HepG2 (cell line): ENCODE data around the gene TPRN.

Experiments used
- ARNT ChIP-seq: fragments of 450-650 bp; IDR thresholded peaks from 2 replicates; pipeline ENCODE4 v1.6.1; 2017
- BRF2 ChIP-seq: sonication (generic); formaldehyde crosslinking; IDR thresholded peaks from 2 replicates; pipeline ENCODE4 v1.8.1; 2022; ENCODE audit warnings: mild to moderate bottlenecking, missing genetic modification reagents
- CTCF ChIP-seq: sonication (generic); formaldehyde crosslinking; IDR thresholded peaks from 2 replicates; pipeline ENCODE4 v1.5.0; 2020; ENCODE audit warnings: mild to moderate bottlenecking, missing genetic modification reagents, moderate library complexity
- FOXC1 ChIP-seq: sonication (generic); formaldehyde crosslinking; IDR thresholded peaks from 2 replicates; pipeline ENCODE4 v1.8.0; 2022; ENCODE audit warnings: mild to moderate bottlenecking, missing genetic modification reagents, borderline replicate concordance
- ISX ChIP-seq: sonication (generic); formaldehyde crosslinking; conservative IDR thresholded peaks from 2 replicates; pipeline ENCODE4 v1.5.0; 2020; ENCODE audit warnings: missing genetic modification reagents
- POLR2A ChIP-seq, 2 experiments: IDR thresholded peaks; 2 replicates each; pipeline ENCODE4 v1.6.1; 2011; ENCODE audit warnings: low read depth in 2 of 2, low read length in 2 of 2, mild to moderate bottlenecking in 1 of 2, moderate library complexity in 1 of 2; ENCODE audit not compliant: insufficient read depth in 1 of 2
- PREB ChIP-seq: sonication (generic); formaldehyde crosslinking; IDR thresholded peaks from 2 replicates; pipeline ENCODE4 v1.4.0; 2020; ENCODE audit warnings: missing genetic modification reagents
- RBFOX2 ChIP-seq: fragments of 200-400 bp; formaldehyde crosslinking; IDR thresholded peaks from 2 replicates; pipeline ENCODE4 v1.6.1; 2017; ENCODE audit warnings: low read depth, mild to moderate bottlenecking, low read length
- TCF12 ChIP-seq, 2 experiments: fragments of 450-650 bp in 1 of 2; sonication (generic) in 1 of 2; formaldehyde crosslinking in 1 of 2; IDR thresholded peaks; 2 replicates each; pipeline versions ENCODE4 v1.6.1 to v1.8.0; 2017 to 2022; ENCODE audit warnings: antibody characterized with exemption in 1 of 2, mild to moderate bottlenecking in 1 of 2, missing genetic modification reagents in 1 of 2, moderate library complexity in 1 of 2
- ZFX ChIP-seq: sonication (generic); formaldehyde crosslinking; IDR thresholded peaks from 2 replicates; pipeline ENCODE4 v1.4.0; 2020; ENCODE audit warnings: mild to moderate bottlenecking, low read depth, missing genetic modification reagents, moderate library complexity
- ZNF274 ChIP-seq: sonication (generic); formaldehyde crosslinking; IDR thresholded peaks from 2 replicates; pipeline ENCODE4 v1.5.1; 2020; ENCODE audit warnings: mild to moderate bottlenecking, missing genetic modification reagents
- TF ChIP-seq, protein P1 (sequence below), 2 experiments: sonication (generic) in 1 of 2; formaldehyde crosslinking in 1 of 2; IDR thresholded peaks; 2 replicates each; pipeline versions ENCODE4 v1.4.0 to v1.6.1; 2018 to 2020; ENCODE audit warnings: missing genetic modification reagents in 2 of 2, borderline replicate concordance in 1 of 2, low read depth in 1 of 2, mild to moderate bottlenecking in 1 of 2, missing biosample characterization in 1 of 2
- TF ChIP-seq, protein P2 (sequence below): IDR thresholded peaks from 2 replicates; pipeline ENCODE4 v1.6.1; 2016; ENCODE audit warnings: missing compliant biosample characterization, missing genetic modification reagents, borderline replicate concordance

GRCh38 chr9:137141976-137142936 lies 58.3 kb downstream of the TPRN start:
- TF ChIP-seq PREB (CRISPR knock-in tag) (no peak), POLR2A (IDR thresholded peaks at IDR 0.05; ENCODE audit: insufficient read depth in 1 of 2, low read depth in 2 of 2, low read length in 2 of 2) (no peak), ARNT (no peak), CTCF (CRISPR knock-in tag) (no peak), ZFX (CRISPR knock-in tag) (no peak), FOXC1 (CRISPR knock-in tag) (no peak), RBFOX2 (no peak), ISX (CRISPR knock-in tag) (no peak), ZNF274 (CRISPR knock-in tag) (no peak), TCF12 (IDR thresholded peaks at IDR 0.05) (no peak), TCF12 (CRISPR knock-in tag; IDR thresholded peaks at IDR 0.05) (no peak), BRF2 (no peak)
- TF ChIP-seq, protein P1, sequence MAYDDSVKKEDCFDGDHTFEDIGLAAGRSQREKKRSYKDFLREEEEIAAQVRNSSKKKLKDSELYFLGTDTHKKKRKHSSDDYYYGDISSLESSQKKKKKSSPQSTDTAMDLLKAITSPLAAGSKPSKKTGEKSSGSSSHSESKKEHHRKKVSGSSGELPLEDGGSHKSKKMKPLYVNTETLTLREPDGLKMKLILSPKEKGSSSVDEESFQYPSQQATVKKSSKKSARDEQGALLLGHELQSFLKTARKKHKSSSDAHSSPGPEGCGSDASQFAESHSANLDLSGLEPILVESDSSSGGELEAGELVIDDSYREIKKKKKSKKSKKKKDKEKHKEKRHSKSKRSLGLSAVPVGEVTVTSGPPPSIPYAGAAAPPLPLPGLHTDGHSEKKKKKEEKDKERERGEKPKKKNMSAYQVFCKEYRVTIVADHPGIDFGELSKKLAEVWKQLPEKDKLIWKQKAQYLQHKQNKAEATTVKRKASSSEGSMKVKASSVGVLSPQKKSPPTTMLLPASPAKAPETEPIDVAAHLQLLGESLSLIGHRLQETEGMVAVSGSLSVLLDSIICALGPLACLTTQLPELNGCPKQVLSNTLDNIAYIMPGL (CRISPR knock-in tag; IDR thresholded peaks at IDR 0.05; ENCODE audit: borderline replicate concordance in 1 of 2, low read depth in 1 of 2): no peak
- TF ChIP-seq, protein P2, sequence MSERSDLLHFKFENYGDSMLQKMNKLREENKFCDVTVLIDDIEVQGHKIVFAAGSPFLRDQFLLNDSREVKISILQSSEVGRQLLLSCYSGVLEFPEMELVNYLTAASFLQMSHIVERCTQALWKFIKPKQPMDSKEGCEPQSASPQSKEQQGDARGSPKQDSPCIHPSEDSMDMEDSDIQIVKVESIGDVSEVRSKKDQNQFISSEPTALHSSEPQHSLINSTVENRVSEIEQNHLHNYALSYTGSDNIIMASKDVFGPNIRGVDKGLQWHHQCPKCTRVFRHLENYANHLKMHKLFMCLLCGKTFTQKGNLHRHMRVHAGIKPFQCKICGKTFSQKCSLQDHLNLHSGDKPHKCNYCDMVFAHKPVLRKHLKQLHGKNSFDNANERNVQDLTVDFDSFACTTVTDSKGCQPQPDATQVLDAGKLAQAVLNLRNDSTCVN (CRISPR knock-in tag): no peak
